Activated T-helper 1 cell treated with anti-CD3 and anti-CD28 coated beads, Interleukin-12 subunit alpha, Interleukin-12 subunit beta, Interleukin-2, Interleukin-4 antibody, amounts not matched to agents 30 ng/mL and 10 ng/mL and 1 ng/mL, durations not matched to agents 14 hours and 24 hours and 36 hours (primary cell): ENCODE results near the gene MRTFB. TPM values are rescaled to one million over a fixed set of nuclear protein-coding genes. Genes with fewer than 3 reads are reported as not detected.

Source experiments
- DNase-seq: peaks from one replicate; pipeline ENCODE4 v3.0.0; 2021; ENCODE audit warnings: low spot score
- H3K27ac Mint-ChIP-seq: one replicate; pipeline ENCODE4 v1.8.0; 2021; ENCODE audit warnings: mild to moderate bottlenecking, mixed read lengths
- H3K27me3 Mint-ChIP-seq: one replicate; pipeline ENCODE4 v1.8.0; 2022; ENCODE audit warnings: mild to moderate bottlenecking, moderate library complexity, mixed read lengths; ENCODE audit not compliant: insufficient read depth
- H3K36me3 Mint-ChIP-seq: one replicate; pipeline ENCODE4 v1.8.0; 2021; ENCODE audit warnings: low read depth, mixed read lengths
- H3K4me1 Mint-ChIP-seq: one replicate; pipeline ENCODE4 v1.8.0; 2021; ENCODE audit warnings: low read depth, mixed read lengths
- H3K4me3 Mint-ChIP-seq: one replicate; pipeline ENCODE4 v1.8.0; 2021; ENCODE audit warnings: mild to moderate bottlenecking, moderate library complexity, mixed read lengths
- H3K9me3 Mint-ChIP-seq: one replicate; pipeline ENCODE4 v1.8.0; 2021; ENCODE audit warnings: mixed read lengths
- intact Hi-C: fragments of 100-400 bp; cut with micrococcal nuclease; formaldehyde crosslinking; loops from one replicate; pipeline ENCODE4 v1.15.1; 2024
- total RNA-seq: library from RNA; stranded (reverse); gene quantifications from 2 replicates; pipeline ENCODE4 v1.2.3, GENCODE V29; 2022

MRTFB gene
- total RNA-seq, 1 donor from 2014 or later, result 13.5 TPM

- DNase-seq, result no peak
- H3K4me1 Mint-ChIP-seq, result peaks cover 7% of the 10 kb centered on the region
- H3K27ac Mint-ChIP-seq, result no peak overlapping the region
- no peak overlapping the region for H3K4me3 Mint-ChIP-seq
- peaks cover 2% of the 10 kb centered on the region for H3K36me3 Mint-ChIP-seq
- no peaks in the 10 kb centered on the region for H3K9me3 Mint-ChIP-seq
- no peaks in the 10 kb centered on the region for H3K27me3 Mint-ChIP-seq
- intact Hi-C loops, result no loop called here
Measured at GRCh38 chr16:14101415-14101814, 30.3 kb downstream of the MRTFB start.

GRCh38 chr16:14102925-14103720 is 32.0 kb downstream of the MRTFB start:
- Mint-ChIP-seq H3K27ac (no peak overlapping the region), H3K4me1 (peaks cover 7% of the 10 kb centered on the region), H3K9me3 (no peaks in the 10 kb centered on the region), H3K36me3 (no peaks in the 10 kb centered on the region), H3K27me3 (no peaks in the 10 kb centered on the region), H3K4me3 (no peak overlapping the region)
- intact Hi-C loops, result no loop called here
- no peak for DNase-seq

- no peak overlapping the region for H3K27ac Mint-ChIP-seq
- no peaks in the 10 kb centered on the region for H3K27me3 Mint-ChIP-seq
- no peak for DNase-seq
- peaks cover 7% of the 10 kb centered on the region for H3K4me1 Mint-ChIP-seq
- H3K4me3 Mint-ChIP-seq, result no peak overlapping the region
- H3K9me3 Mint-ChIP-seq, result no peaks in the 10 kb centered on the region
- H3K36me3 Mint-ChIP-seq, result no peaks in the 10 kb centered on the region
- intact Hi-C loops, result no loop called here
Measured at GRCh38 chr16:14104066-14104465, 32.9 kb downstream of the MRTFB start.

- H3K4me1 Mint-ChIP-seq, result peaks cover 7% of the 10 kb centered on the region
Measured at GRCh38 chr16:14105760-14106375, 34.7 kb downstream of the MRTFB start.

GRCh38 chr16:14106457-14106856 is 35.3 kb downstream of the MRTFB start:
- H3K27ac Mint-ChIP-seq, result no peak overlapping the region
- intact Hi-C loops, result no loop called here
- peaks cover 2% of the 10 kb centered on the region for H3K4me1 Mint-ChIP-seq
- no peak for DNase-seq
- H3K4me3 Mint-ChIP-seq, result no peak overlapping the region
- H3K36me3 Mint-ChIP-seq, result no peaks in the 10 kb centered on the region
- H3K9me3 Mint-ChIP-seq, result no peaks in the 10 kb centered on the region
- H3K27me3 Mint-ChIP-seq, result no peaks in the 10 kb centered on the region

More at GRCh38 chr16:14105760-14106375, 34.7 kb downstream of the MRTFB start:
- Mint-ChIP-seq H3K27ac (no peak overlapping the region), H3K27me3 (no peaks in the 10 kb centered on the region), H3K4me3 (no peak overlapping the region), H3K9me3 (no peaks in the 10 kb centered on the region), H3K36me3 (no peaks in the 10 kb centered on the region)
- no peak for DNase-seq
- intact Hi-C loops, result no loop called here

GRCh38 chr16:14106961-14107360 is 35.8 kb downstream of the MRTFB start:
- H3K9me3 Mint-ChIP-seq, result no peaks in the 10 kb centered on the region
- H3K4me1 Mint-ChIP-seq, result no peaks in the 10 kb centered on the region
- intact Hi-C loops, result no loop called here
- H3K36me3 Mint-ChIP-seq, result no peaks in the 10 kb centered on the region
- no peak for DNase-seq
- no peak overlapping the region for H3K27ac Mint-ChIP-seq
- H3K4me3 Mint-ChIP-seq, result no peak overlapping the region
- no peaks in the 10 kb centered on the region for H3K27me3 Mint-ChIP-seq

- intact Hi-C loops, result no loop called here
- H3K27ac Mint-ChIP-seq, result no peak overlapping the region
- no peaks in the 10 kb centered on the region for H3K27me3 Mint-ChIP-seq
- H3K9me3 Mint-ChIP-seq, result no peaks in the 10 kb centered on the region
- no peak for DNase-seq
- H3K4me1 Mint-ChIP-seq, result no peaks in the 10 kb centered on the region
- H3K4me3 Mint-ChIP-seq, result no peak overlapping the region
- H3K36me3 Mint-ChIP-seq, result no peaks in the 10 kb centered on the region
Measured at GRCh38 chr16:14109077-14109775, 38.1 kb downstream of the MRTFB start.

GRCh38 chr16:14109782-14110727 is 38.9 kb downstream of the MRTFB start:
- H3K4me3 Mint-ChIP-seq, result no peak overlapping the region
- H3K27ac Mint-ChIP-seq, result no peak overlapping the region
- intact Hi-C loops, result no loop called here
- H3K36me3 Mint-ChIP-seq, result no peaks in the 10 kb centered on the region
- DNase-seq, result no peak
- H3K4me1 Mint-ChIP-seq, result no peaks in the 10 kb centered on the region
- H3K27me3 Mint-ChIP-seq, result no peaks in the 10 kb centered on the region
- no peaks in the 10 kb centered on the region for H3K9me3 Mint-ChIP-seq

- H3K27ac Mint-ChIP-seq, result no peak overlapping the region
- no peaks in the 10 kb centered on the region for H3K4me1 Mint-ChIP-seq
- H3K27me3 Mint-ChIP-seq, result no peaks in the 10 kb centered on the region
- H3K4me3 Mint-ChIP-seq, result no peak overlapping the region
- no peak for DNase-seq
- H3K9me3 Mint-ChIP-seq, result no peaks in the 10 kb centered on the region
- H3K36me3 Mint-ChIP-seq, result no peaks in the 10 kb centered on the region
- intact Hi-C loops, result no loop called here
Measured at GRCh38 chr16:14110728-14111251, 39.7 kb downstream of the MRTFB start.

- H3K36me3 Mint-ChIP-seq, result no peaks in the 10 kb centered on the region
- H3K27ac Mint-ChIP-seq, result no peak overlapping the region
- DNase-seq, result no peak
- no peak overlapping the region for H3K4me3 Mint-ChIP-seq
- H3K9me3 Mint-ChIP-seq, result no peaks in the 10 kb centered on the region
- no peaks in the 10 kb centered on the region for H3K4me1 Mint-ChIP-seq
- intact Hi-C loops, result no loop called here
- H3K27me3 Mint-ChIP-seq, result no peaks in the 10 kb centered on the region
Measured at GRCh38 chr16:14111713-14112538, 40.8 kb downstream of the MRTFB start.

- intact Hi-C loops, result no loop called here
- no peaks in the 10 kb centered on the region for H3K27me3 Mint-ChIP-seq
- no peaks in the 10 kb centered on the region for H3K4me1 Mint-ChIP-seq
- H3K9me3 Mint-ChIP-seq, result no peaks in the 10 kb centered on the region
- no peak for DNase-seq
- no peaks in the 10 kb centered on the region for H3K36me3 Mint-ChIP-seq
- H3K27ac Mint-ChIP-seq, result no peak overlapping the region
- no peak overlapping the region for H3K4me3 Mint-ChIP-seq
Measured at GRCh38 chr16:14112539-14112856, 41.4 kb downstream of the MRTFB start.

- Mint-ChIP-seq H3K36me3 (no peaks in the 10 kb centered on the region), H3K27me3 (no peaks in the 10 kb centered on the region), H3K9me3 (no peaks in the 10 kb centered on the region), H3K27ac (no peak overlapping the region), H3K4me3 (no peak overlapping the region), H3K4me1 (no peaks in the 10 kb centered on the region)
- intact Hi-C loops, result no loop called here
- no peak for DNase-seq
Measured at GRCh38 chr16:14113344-14113743, 42.2 kb downstream of the MRTFB start.
